Lung (tissue), 12 donors: ENCODE measurements around the gene STAT5A. TPM values are rescaled to one million over a fixed set of nuclear protein-coding genes. Genes with fewer than 3 reads are reported as not detected.
A peak's percentile ranks its signal among the peaks of the same experiment; 100 is the strongest.

Experiments used
- ATAC-seq: fragments of 200-7000 bp; cut with Tn5 transposase; one replicate; pipeline ENCODE4 v1.9.1; 2020; ENCODE audit warnings: moderate number of reproducible peaks; ENCODE audit not compliant: insufficient read depth, low FRiP score
- DNase-seq, 3 donors: peaks; one replicate each; pipeline ENCODE4 v3.0.0-alpha.2; 2013 to 2017
- H3K27ac ChIP-seq, 2 donors: one replicate each; pipeline ENCODE4 v1.5.1; 2013; ENCODE audit warnings: mild to moderate bottlenecking in 2 of 2, moderate library complexity in 2 of 2, control low read depth in 1 of 2, inconsistent platforms in 1 of 2, low read depth in 1 of 2, low read length in 1 of 2
- H3K27me3 ChIP-seq, 3 donors: one replicate each; pipeline ENCODE4 v1.5.1; 2013; ENCODE audit warnings: low read length in 2 of 3; ENCODE audit not compliant: control insufficient read depth in 3 of 3, insufficient read depth in 3 of 3
- H3K36me3 ChIP-seq, 4 donors: one replicate each; pipeline ENCODE4 v1.5.1; 2013; ENCODE audit warnings: low read length in 4 of 4, mild to moderate bottlenecking in 1 of 4, moderate library complexity in 1 of 4; ENCODE audit not compliant: control insufficient read depth in 4 of 4, insufficient read depth in 4 of 4
- H3K4me1 ChIP-seq, 5 donors: one replicate each; pipeline ENCODE4 v1.5.1; 2013; ENCODE audit warnings: low read length in 5 of 5, mild to moderate bottlenecking in 2 of 5, moderate library complexity in 1 of 5; ENCODE audit not compliant: control insufficient read depth in 5 of 5, insufficient read depth in 5 of 5
- H3K4me3 ChIP-seq: one replicate; pipeline ENCODE4 v1.5.1; 2013; ENCODE audit warnings: mild to moderate bottlenecking, control low read depth, moderate library complexity
- H3K9ac ChIP-seq, 2 donors: one replicate each; pipeline ENCODE4 v1.5.1; 2013; ENCODE audit warnings: low read length in 2 of 2, control low read depth in 1 of 2; ENCODE audit not compliant: insufficient read depth in 1 of 2
- H3K9me3 ChIP-seq, 4 donors: one replicate each; pipeline ENCODE4 v1.5.1; 2013; ENCODE audit warnings: low read length in 3 of 4, mild to moderate bottlenecking in 1 of 4, moderate library complexity in 1 of 4; ENCODE audit not compliant: control insufficient read depth in 4 of 4, insufficient read depth in 3 of 4
- WGBS, 2 donors: extraction: QIAGEN DNeasy Blood & Tissue Kit; methylation state at CpG; one replicate each; pipeline ENCODE4 v1.1.7; 2013; 5-methylcytosine and 5-hydroxymethylcytosine counted together
- polyA plus RNA-seq, 2 donors: library from polyadenylated mRNA; stranded (reverse); fragments of 200-250 nt; gene quantifications; one replicate each; pipeline ENCODE4 v1.2.1, GENCODE V29; 2013
- total RNA-seq, 2 donors: library from RNA; depleted of rRNA in 1 of 2; stranded (reverse); fragments of >200 nt in 1 of 2; gene quantifications; one replicate each; pipeline ENCODE4 v1.2.1, GENCODE V29; 2014 to 2021
- TF ChIP-seq, protein P1 (sequence below): IDR thresholded peaks from 2 replicates; pipeline ENCODE4 v1.5.1; 2012; ENCODE audit warnings: mild to moderate bottlenecking; ENCODE audit errors: control extremely low read depth, extremely low read depth
- donor health status: control.
- donor health status: control.
- donor health status: Bipolar disorder and iron deficiency.
- donor health status: healthy.
- donor health status: DM: yes; HTN: yes; CAD: no.

The STAT5A gene
- total and polyA plus RNA-seq, 4 donors: 16.4 to 52.0 (median 31.8) TPM

GRCh38 chr17:42340691-42341127, 52.4 kb downstream of the STAT5A start:
- peaks cover 23 to 48% (median 43%) of the 10 kb centered on the region in 4 donors for H3K36me3 ChIP-seq
- ATAC-seq (no peak), DNase-seq (no peak)
- H3K9me3 ChIP-seq: no peaks in the 10 kb centered on the region
- TF ChIP-seq, protein P1, sequence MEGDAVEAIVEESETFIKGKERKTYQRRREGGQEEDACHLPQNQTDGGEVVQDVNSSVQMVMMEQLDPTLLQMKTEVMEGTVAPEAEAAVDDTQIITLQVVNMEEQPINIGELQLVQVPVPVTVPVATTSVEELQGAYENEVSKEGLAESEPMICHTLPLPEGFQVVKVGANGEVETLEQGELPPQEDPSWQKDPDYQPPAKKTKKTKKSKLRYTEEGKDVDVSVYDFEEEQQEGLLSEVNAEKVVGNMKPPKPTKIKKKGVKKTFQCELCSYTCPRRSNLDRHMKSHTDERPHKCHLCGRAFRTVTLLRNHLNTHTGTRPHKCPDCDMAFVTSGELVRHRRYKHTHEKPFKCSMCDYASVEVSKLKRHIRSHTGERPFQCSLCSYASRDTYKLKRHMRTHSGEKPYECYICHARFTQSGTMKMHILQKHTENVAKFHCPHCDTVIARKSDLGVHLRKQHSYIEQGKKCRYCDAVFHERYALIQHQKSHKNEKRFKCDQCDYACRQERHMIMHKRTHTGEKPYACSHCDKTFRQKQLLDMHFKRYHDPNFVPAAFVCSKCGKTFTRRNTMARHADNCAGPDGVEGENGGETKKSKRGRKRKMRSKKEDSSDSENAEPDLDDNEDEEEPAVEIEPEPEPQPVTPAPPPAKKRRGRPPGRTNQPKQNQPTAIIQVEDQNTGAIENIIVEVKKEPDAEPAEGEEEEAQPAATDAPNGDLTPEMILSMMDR: no peak
- H3K27me3 ChIP-seq: no peaks in the 10 kb centered on the region
- no peak overlapping the region for H3K9ac ChIP-seq
- H3K4me3 ChIP-seq: no peak overlapping the region
- H3K27ac ChIP-seq: peak overlapping the region in 1 of 2 donors; percentile 32
- H3K4me1 ChIP-seq: peaks cover 0 to 5% (median 0%) of the 10 kb centered on the region in 5 donors

DNA sequence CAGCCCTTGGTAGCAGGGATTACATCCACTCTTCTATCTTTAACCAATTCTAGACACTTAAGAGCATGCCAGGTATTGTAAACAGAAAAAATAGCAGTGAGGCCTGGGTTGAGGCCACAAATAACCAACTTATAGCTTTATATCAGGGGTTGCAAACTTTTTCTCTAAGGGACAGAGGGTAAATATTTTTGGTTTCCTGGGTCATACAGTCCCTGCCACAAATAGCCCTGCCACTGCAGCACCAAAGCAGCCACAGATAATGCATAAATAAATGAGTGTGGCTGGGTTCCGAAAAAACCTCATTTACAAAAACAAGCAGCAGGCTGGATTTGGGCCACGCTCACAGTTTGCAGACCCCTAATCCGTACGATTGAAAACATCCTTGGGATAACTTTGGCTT, 53.3 kb downstream of the STAT5A start:
- Histone ChIP-seq H3K36me3 (peaks cover 26 to 49% (median 43%) of the 10 kb centered on the region in 4 donors), H3K27ac (no peak overlapping the region), H3K27me3 (no peaks in the 10 kb centered on the region), H3K9me3 (no peaks in the 10 kb centered on the region), H3K4me1 (peaks cover 0 to 5% (median 0%) of the 10 kb centered on the region in 5 donors), H3K9ac (no peak overlapping the region), H3K4me3 (no peak overlapping the region)
- ATAC-seq (no peak), DNase-seq (no peak)
- TF ChIP-seq, protein P1: no peak
- WGBS, 2 donors: 84 to 93% methylated on average over 4 of the region's 4 CpGs

- no peak for ATAC-seq
- no peaks in the 10 kb centered on the region for H3K27me3 ChIP-seq
- peak overlapping the region in 1 of 2 donors; percentile 13 for H3K9ac ChIP-seq
- peaks cover 26 to 43% (median 42%) of the 10 kb centered on the region in 4 donors for H3K36me3 ChIP-seq
- TF ChIP-seq, protein P1: no peak
- no peaks in the 10 kb centered on the region for H3K9me3 ChIP-seq
- no peak for DNase-seq
- H3K4me3 ChIP-seq: no peak overlapping the region
- H3K27ac ChIP-seq: no peak overlapping the region
- H3K4me1 ChIP-seq: peaks cover 0 to 8% (median 0%) of the 10 kb centered on the region in 5 donors
- 78 to 79% methylated on average over 9 of the region's 9 CpGs for WGBS, 2 donors
These were observed 54.1 kb downstream of the STAT5A start for GRCh38 chr17:42342242-42343008.
